Karpas-422 (cell line): ENCODE results near the gene PPP4R4. TPM values are rescaled to one million over a fixed set of nuclear protein-coding genes. Genes with fewer than 3 reads are reported as not detected.

ENCODE experiments used
- DNase-seq: peaks from one replicate; pipeline ENCODE4 v3.0.0-alpha.2; 2015
- H2AFZ ChIP-seq: fragments of 200-600 bp; sonication (generic); 2 replicates; pipeline ENCODE4 v1.6.1; 2014; ENCODE audit warnings: antibody characterized with exemption, low read length, mixed read lengths
- H3K27ac ChIP-seq: fragments of 200-600 bp; sonication (generic); 2 replicates; pipeline ENCODE4 v1.5.1; 2014; ENCODE audit warnings: mild to moderate bottlenecking, low read length, moderate library complexity
- H3K27me3 ChIP-seq: fragments of 200-600 bp; sonication (generic); 2 replicates; pipeline ENCODE4 v1.6.1; 2014; ENCODE audit warnings: low read length, mixed read lengths
- H3K36me3 ChIP-seq: fragments of 200-600 bp; sonication (generic); 2 replicates; pipeline ENCODE4 v1.6.1; 2014; ENCODE audit warnings: low read length, mixed read lengths; ENCODE audit not compliant: insufficient read depth
- H3K4me1 ChIP-seq: fragments of 200-600 bp; sonication (generic); 2 replicates; pipeline ENCODE4 v1.6.1; 2014; ENCODE audit warnings: mild to moderate bottlenecking, low read length, mixed read lengths
- H3K4me2 ChIP-seq: fragments of 200-600 bp; sonication (generic); 2 replicates; pipeline ENCODE4 v1.6.1; 2014; ENCODE audit warnings: low read length, low read depth, mild to moderate bottlenecking; ENCODE audit not compliant: poor library complexity, severe bottlenecking
- H3K4me3 ChIP-seq: fragments of 200-600 bp; sonication (generic); 2 replicates; pipeline ENCODE4 v1.5.1; 2014; ENCODE audit warnings: mild to moderate bottlenecking, antibody characterized with exemption, low read length, mixed read lengths
- H3K79me2 ChIP-seq: fragments of 200-600 bp; sonication (generic); 2 replicates; pipeline ENCODE4 v1.6.1; 2014; ENCODE audit warnings: mild to moderate bottlenecking, low read length, mixed read lengths
- H3K9ac ChIP-seq: fragments of 200-600 bp; sonication (generic); 2 replicates; pipeline ENCODE4 v1.6.0; 2014; ENCODE audit warnings: low read length
- H3K9me2 ChIP-seq: fragments of 200-600 bp; sonication (generic), shearing (Covaris generic); replicated peaks from 2 replicates; pipeline ENCODE4 v1.6.0; 2014; ENCODE audit warnings: mild to moderate bottlenecking, low read length, moderate library complexity; ENCODE audit not compliant: insufficient read depth
- H3K9me3 ChIP-seq: fragments of 300-700, 200-600 bp; sonication (generic); 2 replicates; pipeline ENCODE4 v1.6.1; 2014; ENCODE audit warnings: low read length, mixed read lengths
- H4K20me1 ChIP-seq: fragments of 200-600 bp; sonication (generic); 2 replicates; pipeline ENCODE4 v1.6.1; 2014; ENCODE audit warnings: mild to moderate bottlenecking, antibody characterized with exemption, low read length, low read depth; ENCODE audit not compliant: insufficient read depth
- total RNA-seq: library from RNA; depleted of rRNA; stranded (reverse); fragments of >200 nt; shearing (Covaris generic); gene quantifications from 2 replicates; pipeline ENCODE4 v1.2.3, GENCODE V29; 2014; ENCODE audit warnings: low replicate concordance

PPP4R4 gene
- total RNA-seq, 1 experiment from 2014 or later = 0.75 TPM

GRCh38 chr14:94175747-94176146, 1.6 kb downstream of the PPP4R4 start:
- peaks cover 12% of the 10 kb centered on the region for H3K4me1 ChIP-seq
- H3K79me2 ChIP-seq = no peaks in the 10 kb centered on the region
- no peaks in the 10 kb centered on the region for H3K9me3 ChIP-seq
- H4K20me1 ChIP-seq = no peaks in the 10 kb centered on the region
- H3K4me2 ChIP-seq = no peak overlapping the region
- no peaks in the 10 kb centered on the region for H3K27me3 ChIP-seq
- no peak for DNase-seq
- H3K9ac ChIP-seq = no peak overlapping the region
- H2AFZ ChIP-seq = no peak overlapping the region
- H3K9me2 ChIP-seq = no peaks in the 10 kb centered on the region
- H3K36me3 ChIP-seq = no peaks in the 10 kb centered on the region
- no peak overlapping the region for H3K27ac ChIP-seq
- H3K4me3 ChIP-seq = no peak overlapping the region

GRCh38 chr14:94176808-94177207, 2.7 kb downstream of the PPP4R4 start:
- Histone ChIP-seq H2AFZ (no peak overlapping the region), H3K4me1 (peaks cover 16% of the 10 kb centered on the region), H3K9me3 (no peaks in the 10 kb centered on the region), H3K4me3 (no peak overlapping the region), H3K9me2 (no peaks in the 10 kb centered on the region), H3K27ac (no peak overlapping the region), H3K4me2 (no peak overlapping the region), H3K36me3 (no peaks in the 10 kb centered on the region), H4K20me1 (no peaks in the 10 kb centered on the region), H3K27me3 (no peaks in the 10 kb centered on the region), H3K79me2 (no peaks in the 10 kb centered on the region), H3K9ac (no peak overlapping the region)
- no peak for DNase-seq

- Histone ChIP-seq H3K4me2 (no peak overlapping the region), H3K4me3 (no peak overlapping the region), H3K27ac (no peak overlapping the region), H3K9me3 (no peaks in the 10 kb centered on the region), H4K20me1 (no peaks in the 10 kb centered on the region), H3K9me2 (no peaks in the 10 kb centered on the region), H3K9ac (no peak overlapping the region), H3K36me3 (no peaks in the 10 kb centered on the region), H3K27me3 (no peaks in the 10 kb centered on the region), H3K79me2 (no peaks in the 10 kb centered on the region), H2AFZ (no peak overlapping the region), H3K4me1 (peaks cover 16% of the 10 kb centered on the region)
- DNase-seq = no peak
Observed at GRCh38 chr14:94177806-94178205, 3.7 kb downstream of the PPP4R4 start.

GRCh38 chr14:94179244-94179643, 5.1 kb downstream of the PPP4R4 start:
- no peak for DNase-seq
- Histone ChIP-seq H3K79me2 (no peaks in the 10 kb centered on the region), H2AFZ (no peak overlapping the region), H3K36me3 (no peaks in the 10 kb centered on the region), H3K9me2 (no peaks in the 10 kb centered on the region), H3K4me2 (no peak overlapping the region), H3K9ac (no peak overlapping the region), H3K4me1 (peaks cover 10% of the 10 kb centered on the region), H3K27ac (no peak overlapping the region), H3K4me3 (no peak overlapping the region), H3K9me3 (no peaks in the 10 kb centered on the region), H4K20me1 (no peaks in the 10 kb centered on the region), H3K27me3 (no peaks in the 10 kb centered on the region)

- DNase-seq = peak; percentile 89
- Histone ChIP-seq H3K4me3 (no peak overlapping the region), H2AFZ (no peak overlapping the region), H4K20me1 (no peaks in the 10 kb centered on the region), H3K27me3 (no peaks in the 10 kb centered on the region), H3K9ac (no peak overlapping the region), H3K4me1 (peaks cover 7% of the 10 kb centered on the region), H3K36me3 (no peaks in the 10 kb centered on the region), H3K9me3 (no peaks in the 10 kb centered on the region), H3K4me2 (peak overlapping the region; percentile 4), H3K27ac (no peak overlapping the region), H3K79me2 (no peaks in the 10 kb centered on the region), H3K9me2 (no peaks in the 10 kb centered on the region)
Observed at GRCh38 chr14:94180655-94181271, 6.6 kb downstream of the PPP4R4 start.

GRCh38 chr14:94181835-94182234, 7.7 kb downstream of the PPP4R4 start:
- no peaks in the 10 kb centered on the region for H3K36me3 ChIP-seq
- no peak overlapping the region for H3K4me2 ChIP-seq
- no peaks in the 10 kb centered on the region for H3K79me2 ChIP-seq
- no peak for DNase-seq
- H3K27ac ChIP-seq = no peak overlapping the region
- no peaks in the 10 kb centered on the region for H4K20me1 ChIP-seq
- H3K9me3 ChIP-seq = no peaks in the 10 kb centered on the region
- H3K4me1 ChIP-seq = peaks cover 7% of the 10 kb centered on the region
- H2AFZ ChIP-seq = no peak overlapping the region
- H3K27me3 ChIP-seq = no peaks in the 10 kb centered on the region
- no peak overlapping the region for H3K9ac ChIP-seq
- H3K9me2 ChIP-seq = no peaks in the 10 kb centered on the region
- H3K4me3 ChIP-seq = no peak overlapping the region

- H3K36me3 ChIP-seq = no peaks in the 10 kb centered on the region
Observed at GRCh38 chr14:94192536-94192935, 18.4 kb downstream of the PPP4R4 start.

GRCh38 chr14:94193776-94194175, 19.7 kb downstream of the PPP4R4 start:
- no peaks in the 10 kb centered on the region for H3K36me3 ChIP-seq
- H3K79me2 ChIP-seq = no peaks in the 10 kb centered on the region
- H3K4me1 ChIP-seq = no peaks in the 10 kb centered on the region
- no peaks in the 10 kb centered on the region for H3K9me3 ChIP-seq
- H3K27me3 ChIP-seq = 0 out of 2 replicates have a peak, but pooled peaks cover 5% of the 10 kb centered on the region
- no peak overlapping the region for H2AFZ ChIP-seq
- no peaks in the 10 kb centered on the region for H4K20me1 ChIP-seq
- H3K4me3 ChIP-seq = no peak overlapping the region
- H3K4me2 ChIP-seq = no peak overlapping the region
- no peaks in the 10 kb centered on the region for H3K9me2 ChIP-seq
- H3K9ac ChIP-seq = no peak overlapping the region
- no peak for DNase-seq
- H3K27ac ChIP-seq = no peak overlapping the region

More at GRCh38 chr14:94192536-94192935, 18.4 kb downstream of the PPP4R4 start:
- 0 out of 2 replicates have a peak, but pooled peaks cover 5% of the 10 kb centered on the region for H3K27me3 ChIP-seq
- no peak for DNase-seq
- H3K9ac ChIP-seq = no peak overlapping the region
- no peak overlapping the region for H3K27ac ChIP-seq
- H3K4me2 ChIP-seq = no peak overlapping the region
- H3K9me3 ChIP-seq = no peaks in the 10 kb centered on the region
- H3K4me3 ChIP-seq = no peak overlapping the region
- no peaks in the 10 kb centered on the region for H3K79me2 ChIP-seq
- H3K4me1 ChIP-seq = no peaks in the 10 kb centered on the region
- no peaks in the 10 kb centered on the region for H4K20me1 ChIP-seq
- H3K9me2 ChIP-seq = no peaks in the 10 kb centered on the region
- no peak overlapping the region for H2AFZ ChIP-seq
